C1 segment of cervical spinal cord (tissue), 14 donors: ENCODE measurements around the gene MED27.
"Not testable (repeated sequence)": the region's sequence is repeated elsewhere in the genome, so short reads cannot be mapped to it uniquely, and the experiment has no call there.

ENCODE experiments used
- DNase-seq, 14 donors: peaks; one replicate each; lab custom pipeline; 2025; lab: John Stamatoyannopoulos, UW

Gene MED27

GRCh38 chr9:132020272-132020671 is 59.4 kb downstream of the MED27 start:
- DNase-seq: no peak

GRCh38 chr9:132019702-132020101 is 60.0 kb downstream of the MED27 start:
- DNase-seq: no peak

DNA sequence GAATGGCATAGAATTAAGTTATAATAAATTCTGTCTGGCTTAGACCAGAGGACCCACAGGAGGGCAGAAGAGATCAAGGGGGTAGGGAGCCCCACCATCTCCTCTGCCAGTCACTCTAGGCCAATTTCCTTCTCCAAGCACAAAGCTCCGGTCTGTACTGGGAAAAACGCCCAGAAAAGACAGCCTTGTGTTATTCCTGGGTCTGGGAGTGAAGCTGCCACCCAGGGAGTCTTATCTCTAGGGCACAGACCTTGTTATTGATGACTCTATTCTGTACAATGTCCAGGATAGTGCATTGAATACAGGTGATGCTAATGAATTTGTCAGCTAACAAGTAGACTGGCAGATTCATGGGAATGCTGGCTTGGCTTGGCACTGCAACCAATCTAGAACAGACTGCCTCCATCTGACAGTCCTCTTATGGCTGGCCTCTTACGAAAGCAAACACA is 60.7 kb downstream of the MED27 start:
- peak in 10 of 14 donors; percentile 6 to 72 (median 41) for DNase-seq

DNA sequence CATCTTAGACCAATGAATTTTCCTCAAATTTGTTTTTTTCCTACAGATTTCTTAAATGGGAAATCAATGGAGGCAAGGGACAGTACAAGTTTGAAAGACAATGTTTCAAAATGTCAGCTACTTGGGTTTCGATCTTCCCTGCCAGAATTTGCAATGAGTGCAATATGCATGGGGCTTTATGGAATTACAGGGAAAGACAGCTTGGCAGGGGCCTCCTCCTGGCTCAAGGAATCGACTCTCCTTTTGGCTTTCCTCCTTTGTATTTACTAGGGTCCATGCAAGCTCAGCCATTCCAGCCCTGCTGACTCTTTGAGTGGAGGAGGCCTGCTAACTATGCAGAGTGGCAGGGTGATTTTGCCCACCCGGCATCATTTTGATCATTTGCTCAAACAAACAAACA is 63.2 kb downstream of the MED27 start:
- no peak for DNase-seq

- no peak for DNase-seq
These were observed 63.8 kb downstream of the MED27 start for GRCh38 chr9:132015866-132016265.

DNA sequence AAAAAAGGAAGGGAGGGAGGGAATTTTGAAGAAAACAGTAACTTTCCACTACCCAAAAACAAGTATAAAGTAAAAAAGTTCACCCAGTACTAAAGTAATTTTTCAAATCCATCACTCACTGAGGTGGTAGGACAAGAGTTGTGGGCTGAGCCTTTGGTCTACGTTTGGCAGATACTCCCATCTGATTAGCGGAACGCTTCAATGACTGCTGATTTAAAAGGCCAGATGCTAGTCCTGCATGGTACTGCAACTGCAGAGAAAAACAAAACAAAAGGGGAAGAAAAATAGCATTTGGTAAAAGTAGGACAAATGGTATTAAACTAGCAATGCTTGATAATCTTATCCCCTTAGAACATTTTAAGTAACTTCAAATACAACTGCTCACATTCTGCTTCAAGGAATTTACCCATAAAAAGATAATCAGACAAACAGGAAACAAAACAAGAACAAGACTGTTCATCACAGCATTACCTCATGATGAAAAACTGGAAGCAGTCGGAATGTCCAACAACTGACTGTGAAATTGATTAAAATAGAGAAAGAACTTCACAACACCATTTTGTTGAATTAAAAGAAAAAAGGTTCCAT is 65.4 kb downstream of the MED27 start:
- no peak for DNase-seq

DNA sequence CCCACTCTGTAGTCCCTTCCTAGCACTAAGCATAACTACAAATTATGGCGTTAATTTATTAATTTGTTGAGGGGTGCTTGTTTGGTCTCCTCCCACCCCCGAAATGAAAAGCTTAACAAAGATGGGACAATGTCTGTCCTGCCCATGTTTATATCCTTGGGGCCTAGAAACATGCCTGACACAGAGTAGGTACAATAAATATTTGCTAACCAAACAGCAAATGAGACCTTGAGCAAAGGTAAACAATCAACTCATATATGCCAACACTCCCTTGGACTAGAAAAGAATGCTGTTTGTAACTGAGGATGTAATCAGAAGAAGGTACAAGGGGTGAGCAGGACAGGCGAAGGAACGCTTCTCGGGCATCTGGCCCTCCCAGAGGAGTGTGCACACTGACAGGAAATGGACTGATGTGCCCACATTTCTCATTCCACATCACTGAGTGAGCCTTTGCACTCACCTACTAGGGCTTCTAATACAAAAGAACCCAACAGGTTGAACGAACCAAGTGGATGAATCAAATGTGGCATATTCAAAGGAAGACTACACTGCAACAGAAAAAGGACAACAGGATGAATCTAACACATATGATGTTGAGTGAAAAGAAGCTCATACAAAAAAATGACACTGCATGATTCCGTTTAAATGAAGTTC is 66.8 kb downstream of the MED27 start:
- no peak for DNase-seq

- DNase-seq: peak in 1 of 14 donors; percentile 25
These were observed 67.8 kb downstream of the MED27 start for GRCh38 chr9:132011896-132012295.

GRCh38 chr9:132011309-132011708 is 68.4 kb downstream of the MED27 start:
- DNase-seq: no peak

- not testable (repeated sequence) for DNase-seq
These were observed 69.5 kb downstream of the MED27 start for GRCh38 chr9:132010201-132010600.

GRCh38 chr9:132008855-132009812 is 70.5 kb downstream of the MED27 start:
- DNase-seq: no peak

DNA sequence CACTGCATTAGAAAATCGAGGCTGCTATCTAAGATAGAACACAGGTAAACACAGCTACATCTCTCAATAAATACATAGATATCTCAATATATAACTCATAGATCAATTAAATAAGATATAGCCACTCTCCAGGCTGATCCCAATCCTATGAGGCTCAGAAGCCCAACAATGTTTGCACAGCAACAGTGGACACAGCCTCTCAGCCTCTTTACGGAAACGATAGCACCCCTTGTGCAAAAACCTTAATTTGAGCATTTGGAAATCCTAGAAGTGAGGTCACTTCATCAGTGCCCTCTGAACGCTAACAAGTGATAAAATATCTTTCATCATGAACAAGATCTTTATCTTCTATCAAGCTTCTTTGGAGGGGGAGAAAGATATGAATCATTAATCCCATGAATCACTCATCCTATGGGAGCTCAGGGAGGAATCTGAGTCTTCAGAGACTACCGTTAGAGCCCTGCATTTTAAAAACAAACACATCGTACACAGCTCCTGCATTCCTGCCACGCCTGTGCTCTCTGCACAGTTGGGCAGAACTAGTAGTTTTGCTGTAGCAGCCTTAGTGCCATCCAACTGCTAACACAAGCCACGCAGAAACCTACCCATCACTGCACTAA is 71.4 kb downstream of the MED27 start:
- DNase-seq: no peak

DNA sequence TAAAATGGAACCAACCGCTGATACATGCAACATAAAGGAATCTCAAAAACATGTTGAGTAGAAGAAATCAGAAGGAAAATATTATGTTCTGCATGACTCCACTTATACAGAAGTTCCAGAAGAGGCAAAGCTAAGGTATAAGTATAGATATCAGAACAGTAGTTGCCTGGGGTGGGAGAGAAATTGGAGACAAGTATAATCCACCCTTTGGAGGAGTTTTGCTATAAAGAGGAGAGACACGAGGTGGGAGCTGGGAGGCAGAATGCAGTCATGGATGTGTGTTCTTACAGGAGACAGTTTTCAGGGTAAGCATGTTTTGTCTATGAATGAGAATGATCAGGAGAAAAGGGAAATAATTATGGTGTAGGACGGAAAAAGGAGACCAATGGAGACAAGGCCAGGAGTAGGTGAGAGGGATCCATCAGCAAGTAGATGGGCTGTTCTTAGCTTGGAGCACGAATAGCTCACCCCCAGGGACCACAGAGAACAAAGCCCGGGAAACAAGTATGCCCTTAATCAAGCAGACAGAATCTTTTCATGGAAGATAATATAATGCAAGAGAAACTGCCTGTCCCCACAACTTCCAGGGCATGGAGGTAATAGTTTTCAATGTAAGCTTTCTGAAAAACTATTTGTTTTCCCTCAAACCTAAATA is 72.2 kb downstream of the MED27 start:
- DNase-seq: no peak

- no peak for DNase-seq
These were observed 72.8 kb downstream of the MED27 start for GRCh38 chr9:132006677-132007370.

- no peak for DNase-seq
These were observed 73.8 kb downstream of the MED27 start for GRCh38 chr9:132005899-132006298.

DNA sequence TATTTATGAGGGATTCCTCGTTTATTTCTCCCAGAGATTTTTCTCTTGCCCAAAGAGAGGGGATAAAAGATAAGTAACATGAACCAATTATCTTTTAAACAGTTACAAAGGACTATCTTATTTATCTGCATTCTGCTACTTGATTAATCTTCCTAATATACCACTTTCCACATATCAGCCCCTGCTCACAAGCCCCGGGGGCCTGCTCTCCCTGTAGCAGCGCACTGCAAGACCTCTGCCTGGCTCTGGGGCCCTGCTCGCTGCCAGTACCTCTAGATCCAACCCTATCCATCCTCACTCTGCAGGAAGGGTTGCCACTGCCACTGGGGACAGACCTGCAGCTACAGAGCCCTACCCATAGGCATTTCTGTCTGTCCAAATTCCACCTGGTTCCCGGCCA is 75.3 kb downstream of the MED27 start:
- no peak for DNase-seq

DNA sequence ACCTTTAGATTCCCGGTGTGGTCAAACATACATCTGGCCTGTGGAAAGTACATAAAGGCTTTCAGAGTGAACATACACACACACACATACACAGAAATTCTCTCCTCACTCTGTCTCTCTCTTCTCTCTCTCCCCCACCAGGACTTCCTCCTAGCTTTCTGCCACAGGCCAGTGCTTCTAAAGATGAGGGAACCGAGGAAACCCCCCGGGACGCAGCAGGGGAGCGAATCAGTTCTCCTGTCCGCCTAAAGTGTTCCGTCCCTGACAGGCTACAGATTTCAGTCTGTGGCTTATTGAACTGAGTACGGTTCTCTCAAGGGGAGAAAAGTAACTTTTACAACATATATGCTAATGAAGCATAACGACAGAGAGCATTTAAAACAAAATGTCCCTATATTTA is 75.8 kb downstream of the MED27 start:
- DNase-seq: no peak

DNA sequence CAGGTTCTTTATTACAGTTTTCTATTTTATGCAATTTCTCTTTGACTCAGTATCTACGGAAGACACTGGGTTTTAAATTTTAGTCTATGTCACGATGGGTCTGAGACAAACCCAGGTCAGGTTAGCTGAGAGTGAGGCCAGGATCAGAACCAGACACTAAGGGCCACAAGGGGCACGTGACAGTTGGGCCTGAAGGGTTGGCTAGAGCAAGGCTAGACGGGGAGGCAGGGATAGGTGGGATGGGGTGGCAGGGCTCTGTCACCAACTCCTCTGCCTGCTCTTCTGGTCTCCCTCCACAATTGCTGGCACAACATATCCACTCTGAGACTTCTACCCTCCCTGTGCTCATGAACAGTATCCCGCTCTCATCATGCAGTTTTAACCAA is 76.4 kb downstream of the MED27 start:
- DNase-seq: no peak

- no peak for DNase-seq
These were observed 76.9 kb downstream of the MED27 start for GRCh38 chr9:132002643-132003318.

- DNase-seq: no peak
These were observed 78.1 kb downstream of the MED27 start for GRCh38 chr9:132001567-132001966.
